Loucy (cell line): Measurements from ENCODE around the gene SIRT7.

ENCODE experiments used
- H2AFZ ChIP-seq: fragments of 200-600 bp; sonication (generic); 2 replicates; pipeline ENCODE4 v1.6.0; 2016; ENCODE audit warnings: antibody characterized with exemption, mild to moderate bottlenecking, low read length, moderate library complexity
- H3F3A ChIP-seq: fragments of 200-600 bp; 2 replicates; pipeline ENCODE4 v1.6.0; 2016; ENCODE audit warnings: antibody characterized with exemption, low read depth, mild to moderate bottlenecking
- H3K27me3 ChIP-seq: fragments of 200-600 bp; sonication (generic); 2 replicates; pipeline ENCODE4 v1.6.1; 2014; ENCODE audit warnings: low read length, mild to moderate bottlenecking; ENCODE audit not compliant: insufficient read depth, poor library complexity, severe bottlenecking
- H3K36me3 ChIP-seq: fragments of 200-600 bp; sonication (generic); 2 replicates; pipeline ENCODE4 v1.6.1; 2016; ENCODE audit warnings: low read length; ENCODE audit not compliant: insufficient read depth
- H3K4me1 ChIP-seq: fragments of 200-600 bp; sonication (generic); 2 replicates; pipeline ENCODE4 v1.5.1; 2014; ENCODE audit warnings: low read length, mild to moderate bottlenecking; ENCODE audit not compliant: insufficient read depth, poor library complexity, severe bottlenecking
- H3K4me2 ChIP-seq: fragments of 200-600 bp; sonication (generic); 2 replicates; pipeline ENCODE4 v1.6.0; 2014; ENCODE audit warnings: antibody characterized with exemption, low read length, low read depth, mild to moderate bottlenecking; ENCODE audit not compliant: poor library complexity, severe bottlenecking
- H3K4me3 ChIP-seq: fragments of 200-600 bp; sonication (generic); 2 replicates; pipeline ENCODE4 v1.5.1; 2014; ENCODE audit warnings: low read length, mild to moderate bottlenecking, mixed read lengths; ENCODE audit not compliant: poor library complexity, severe bottlenecking
- H3K79me2 ChIP-seq: fragments of 200-600 bp; sonication (generic); 2 replicates; pipeline ENCODE4 v1.6.1; 2014; ENCODE audit warnings: low read length; ENCODE audit not compliant: insufficient read depth
- H3K9ac ChIP-seq: fragments of 200-600 bp; sonication (generic); 2 replicates; pipeline ENCODE4 v1.6.0; 2014; ENCODE audit warnings: mild to moderate bottlenecking, low read depth, low read length, moderate library complexity; ENCODE audit not compliant: poor library complexity, severe bottlenecking
- H3K9me2 ChIP-seq: fragments of 200-600 bp; sonication (generic); replicated peaks from 2 replicates; pipeline ENCODE4 v1.6.1; 2016; ENCODE audit warnings: low read depth, low read length, mixed read lengths
- H3K9me3 ChIP-seq: fragments of 200-600 bp; sonication (generic); 2 replicates; pipeline ENCODE4 v1.6.1; 2014; ENCODE audit warnings: mild to moderate bottlenecking, antibody characterized with exemption, low read length, low read depth; ENCODE audit not compliant: insufficient read depth
- H4K20me1 ChIP-seq: fragments of 200-600 bp; sonication (generic); 2 replicates; pipeline ENCODE4 v1.6.0; 2014; ENCODE audit warnings: antibody characterized with exemption, low read length, mild to moderate bottlenecking; ENCODE audit not compliant: insufficient read depth, poor library complexity, severe bottlenecking
- CTCF ChIP-seq: fragments of 200-600 bp; sonication (generic); conservative IDR thresholded peaks from 2 replicates; pipeline ENCODE4 v1.5.1; 2014; ENCODE audit warnings: mild to moderate bottlenecking, antibody characterized with exemption, low read length
- EZH2phosphoT487 ChIP-seq: fragments of 200-600 bp; IDR thresholded peaks from 2 replicates; pipeline ENCODE4 v1.6.1; 2018; ENCODE audit warnings: antibody characterized with exemption, mild to moderate bottlenecking, moderate library complexity, borderline replicate concordance

The SIRT7 gene

GRCh38 chr17:81870981-81871386 lies 47.0 kb downstream of the SIRT7 start, which contains the start of gene ARHGDIA:
ARHGDIA (minus strand) TSS chr17:81871337; CDS start chr17:81869930, 1,407 bp downstream.
- H3K9me3 ChIP-seq: no peaks in the 10 kb centered on the region
- H3K4me1 ChIP-seq: peaks cover 17% of the 10 kb centered on the region
- H3K9ac ChIP-seq: peak within 1 kb of the TSS; percentile 100
- H3K4me3 ChIP-seq: peak within 1 kb of the TSS; percentile 95
- H3K4me2 ChIP-seq: peak within 1 kb of the TSS; percentile 99
- peaks cover 18% of the 10 kb centered on the region for H3K36me3 ChIP-seq
- H2AFZ ChIP-seq: peak within 1 kb of the TSS; percentile 62
- H3F3A ChIP-seq: peaks cover 8% of the 10 kb centered on the region; the same call in 1 of the 2 replicates
- H3K27me3 ChIP-seq: peaks cover 4% of the 10 kb centered on the region
- H3K9me2 ChIP-seq: no peaks in the 10 kb centered on the region
- H3K79me2 ChIP-seq: peaks cover 65% of the 10 kb centered on the region
- peaks cover 33% of the 10 kb centered on the region for H4K20me1 ChIP-seq
- TF ChIP-seq CTCF (no peak), EZH2phosphoT487 (no peak)

- H3K4me1 ChIP-seq: peaks cover 17% of the 10 kb centered on the region
- H3K4me2 ChIP-seq: peak overlapping the region; percentile 99
- TF ChIP-seq CTCF: no peak
- H3K9me2 ChIP-seq: no peaks in the 10 kb centered on the region
- peak overlapping the region; percentile 86 for H3K4me3 ChIP-seq
- peak overlapping the region; percentile 97 for H3K9ac ChIP-seq
- peaks cover 8% of the 10 kb centered on the region; the same call in 1 of the 2 replicates for H3F3A ChIP-seq
- no peak overlapping the region for H2AFZ ChIP-seq
- H3K27me3 ChIP-seq: peaks cover 4% of the 10 kb centered on the region
- H3K36me3 ChIP-seq: peaks cover 18% of the 10 kb centered on the region
- peaks cover 70% of the 10 kb centered on the region for H3K79me2 ChIP-seq
- H4K20me1 ChIP-seq: peaks cover 33% of the 10 kb centered on the region
- H3K9me3 ChIP-seq: no peaks in the 10 kb centered on the region
These were observed 47.6 kb downstream of the SIRT7 start for GRCh38 chr17:81870131-81870980.

GRCh38 chr17:81869221-81870130 lies 48.5 kb downstream of the SIRT7 start:
- peaks cover 33% of the 10 kb centered on the region for H4K20me1 ChIP-seq
- no peak overlapping the region for H2AFZ ChIP-seq
- H3K4me1 ChIP-seq: peaks cover 17% of the 10 kb centered on the region
- no peak for TF ChIP-seq EZH2phosphoT487
- TF ChIP-seq CTCF: peak; percentile 81
- H3K9ac ChIP-seq: peak overlapping the region; percentile 97
- peak overlapping the region; percentile 86 for H3K4me3 ChIP-seq
- H3K36me3 ChIP-seq: peaks cover 18% of the 10 kb centered on the region
- peak overlapping the region; percentile 99 for H3K4me2 ChIP-seq
- peaks cover 4% of the 10 kb centered on the region for H3K27me3 ChIP-seq
- no peaks in the 10 kb centered on the region for H3K9me2 ChIP-seq
- H3K9me3 ChIP-seq: no peaks in the 10 kb centered on the region
- H3K79me2 ChIP-seq: peaks cover 77% of the 10 kb centered on the region
- peaks cover 8% of the 10 kb centered on the region; the same call in 1 of the 2 replicates for H3F3A ChIP-seq
